Stimulated activated CD8-positive, alpha-beta memory T cell treated with anti-CD3 and anti-CD28 coated beads, Interleukin-7, amount 100 ng/mL, for 4 hours (primary cell): ENCODE measurements around the gene GTF2H2C.
"Not testable (repeated sequence)": the region's sequence is repeated elsewhere in the genome, so short reads cannot be mapped to it uniquely, and the experiment has no call there.

Experiments
- DNase-seq, 2 donors: peaks; one replicate each; pipeline ENCODE4 v3.0.0-alpha.2; 2020; ENCODE audit warnings: low read depth in 2 of 2

Gene GTF2H2C

DNA sequence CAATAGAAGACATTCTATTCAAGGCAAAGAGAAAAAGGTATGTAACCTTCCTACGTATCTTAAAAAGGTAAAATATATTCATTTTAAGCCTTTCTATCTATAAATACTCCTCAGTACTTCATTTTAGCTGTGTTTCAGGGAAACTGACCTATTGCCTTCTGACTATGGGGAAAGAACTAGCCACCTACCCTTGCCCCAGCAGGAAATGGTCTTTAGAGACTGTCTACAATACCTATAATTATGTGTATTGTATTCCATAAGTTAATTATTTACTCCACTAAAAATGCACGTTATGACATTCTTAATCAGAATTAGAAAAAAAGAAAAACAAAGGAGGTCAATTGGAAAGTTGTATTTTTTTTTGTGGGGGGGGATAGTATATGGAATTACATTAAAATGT lies 6.2 kb downstream of the GTF2H2C start:
- DNase-seq = not testable (repeated sequence)

DNA sequence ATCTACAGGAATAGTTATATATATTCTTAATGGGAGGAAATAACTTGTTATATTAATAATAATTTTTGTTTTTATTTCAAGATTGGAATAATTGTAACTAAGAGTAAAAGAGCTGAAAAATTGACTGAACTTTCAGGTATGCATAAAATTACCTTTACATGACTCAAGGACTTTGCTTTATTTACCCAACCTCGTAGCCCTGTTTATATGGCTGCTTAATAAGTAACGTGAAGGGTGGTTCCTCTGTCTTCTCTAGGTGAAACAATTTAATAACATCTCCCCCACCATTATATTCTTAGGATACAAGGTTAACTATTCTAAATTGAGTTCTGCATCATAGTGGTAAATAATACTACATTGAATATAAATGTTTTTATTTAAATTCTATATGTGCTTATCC lies 8.1 kb downstream of the GTF2H2C start:
- not testable (repeated sequence) for DNase-seq

GRCh38 chr5:69583356-69583755 lies 23.4 kb downstream of the GTF2H2C start:
- not testable (repeated sequence) for DNase-seq

DNA sequence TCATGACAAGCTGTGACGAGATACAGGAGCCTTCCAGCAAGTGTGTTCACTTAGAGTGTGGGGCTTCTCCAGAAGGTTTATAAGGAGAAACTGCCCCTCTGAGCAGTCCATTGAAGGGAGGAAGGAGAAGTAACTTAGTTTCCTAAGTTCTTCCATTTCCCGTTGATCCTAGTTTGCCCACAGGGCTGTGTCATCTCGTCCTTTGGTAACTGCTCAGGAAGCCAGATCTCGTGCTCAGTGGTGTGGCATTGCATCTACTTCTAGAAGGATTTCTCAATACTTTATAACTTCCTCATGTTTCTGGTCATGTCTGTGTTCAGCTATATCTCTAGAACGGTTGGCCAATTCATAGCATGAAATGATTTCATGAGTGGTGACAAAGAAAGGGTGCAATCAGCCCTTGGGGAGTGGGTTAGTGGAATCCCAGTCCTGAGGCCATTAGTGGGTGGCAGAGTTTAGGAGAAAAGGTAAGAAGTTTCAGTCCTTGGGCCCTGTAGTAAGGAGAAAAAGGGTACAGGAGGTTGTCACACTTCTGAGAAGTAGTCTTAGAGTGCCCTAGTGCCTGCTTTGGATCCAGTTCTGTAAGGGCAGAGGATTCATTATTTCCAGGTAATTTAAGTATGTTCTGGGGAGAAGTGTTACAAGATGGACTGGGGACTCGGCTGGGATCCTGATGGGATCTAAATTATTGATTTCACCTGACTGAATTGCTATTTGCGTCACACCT lies 36.3 kb downstream of the GTF2H2C start:
- not testable (repeated sequence) for DNase-seq

DNA sequence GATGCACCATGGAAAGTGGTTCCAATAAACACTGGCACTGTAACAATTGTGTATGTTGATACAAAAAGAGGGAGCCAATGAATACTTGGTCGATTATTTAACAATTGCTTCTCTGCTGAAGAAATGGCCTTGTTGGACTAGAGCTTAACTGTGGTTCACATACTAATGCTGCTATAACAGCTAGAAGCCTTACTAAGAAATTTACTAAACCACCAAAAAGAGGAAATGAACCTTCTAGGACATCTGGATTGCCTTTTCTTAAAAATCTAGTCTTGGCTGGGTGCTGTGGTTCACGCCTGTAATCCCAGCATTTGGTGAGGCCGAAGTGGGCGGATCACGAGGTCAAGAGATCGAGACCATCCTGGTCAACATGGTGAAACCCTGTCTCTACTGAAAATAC lies 42.0 kb downstream of the GTF2H2C start:
- not testable (repeated sequence) for DNase-seq

- DNase-seq = not testable (repeated sequence)
These were observed 46.8 kb downstream of the GTF2H2C start for GRCh38 chr5:69606839-69607238.

- not testable (repeated sequence) for DNase-seq
These were observed 47.8 kb downstream of the GTF2H2C start for GRCh38 chr5:69607750-69608149.

- DNase-seq = not testable (repeated sequence)
These were observed 49.0 kb downstream of the GTF2H2C start for GRCh38 chr5:69608861-69609496.

GRCh38 chr5:69614843-69615242 lies 54.9 kb downstream of the GTF2H2C start:
- DNase-seq = not testable (repeated sequence)

DNA sequence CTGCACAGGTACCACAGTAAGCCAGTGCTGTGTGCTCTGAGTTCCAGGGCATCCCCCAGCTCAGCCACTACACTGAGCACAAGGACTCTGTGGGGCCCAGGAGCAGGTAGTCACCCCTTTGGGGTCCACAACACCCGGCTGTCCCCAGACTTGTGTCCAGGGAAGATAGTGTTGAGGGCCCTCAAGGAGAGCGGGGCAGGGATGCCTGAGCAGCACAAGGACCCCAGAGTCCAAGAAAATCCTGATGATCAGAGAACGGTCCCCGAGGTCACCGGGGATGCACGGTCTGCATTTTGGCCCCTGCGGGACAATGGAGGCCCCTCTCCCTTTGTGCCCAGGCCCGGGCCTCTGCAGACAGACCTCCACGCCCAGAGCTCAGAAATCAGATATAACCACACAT lies 71.9 kb downstream of the GTF2H2C start:
- not testable (repeated sequence) for DNase-seq
